HUDEP-2 (cell line): ENCODE measurements around the gene EFNA1.
A peak's percentile ranks its signal among the peaks of the same experiment; 100 is the strongest.

Experiments used
- DNase-seq, 76 experiments: peaks; one replicate each; lab custom pipeline; 2025; ENCODE audit not compliant: unreplicated experiment in 76 of 76; lab: John Stamatoyannopoulos, UW

Gene EFNA1

GRCh38 chr1:155171836-155172731, 44.4 kb downstream of the EFNA1 start:
- no peak for DNase-seq

- DNase-seq = peak in 73 of 76 experiments; percentile 52 to 95 (median 89)
Observed at GRCh38 chr1:155172732-155173477, 45.2 kb downstream of the EFNA1 start, which contains the start of gene KRTCAP2. TSS of gene KRTCAP2 (minus strand) at chr1:155173304. CDS start at chr1:155173224, 80 bp downstream.

GRCh38 chr1:155173478-155174323, 46.0 kb downstream of the EFNA1 start, which contains the start of gene TRIM46:
TSS of gene TRIM46 (plus strand) at chr1:155173849. CDS start at chr1:155173967, 118 bp downstream.
- DNase-seq = peak in 14 of 76 experiments; percentile 6 to 54 (median 28)

- DNase-seq = no peak
Observed at GRCh38 chr1:155174324-155175280, 46.9 kb downstream of the EFNA1 start.

GRCh38 chr1:155175281-155175926, 47.7 kb downstream of the EFNA1 start:
- no peak for DNase-seq

GRCh38 chr1:155175927-155176371, 48.3 kb downstream of the EFNA1 start:
- DNase-seq = peak in 45 of 76 experiments; percentile 1 to 61 (median 33)

- DNase-seq = peak in 71 of 76 experiments; percentile 12 to 89 (median 78)
Observed at GRCh38 chr1:155176544-155177071, 48.9 kb downstream of the EFNA1 start.

- DNase-seq = no peak
Observed at GRCh38 chr1:155177192-155177917, 49.7 kb downstream of the EFNA1 start.

- DNase-seq = no peak
Observed at GRCh38 chr1:155177918-155178281, 50.2 kb downstream of the EFNA1 start.

GRCh38 chr1:155178441-155179111, 50.9 kb downstream of the EFNA1 start:
- no peak for DNase-seq

GRCh38 chr1:155179112-155180031, 51.7 kb downstream of the EFNA1 start:
- DNase-seq = no peak

GRCh38 chr1:155181371-155182051, 53.8 kb downstream of the EFNA1 start:
- no peak for DNase-seq

- no peak for DNase-seq
Observed at GRCh38 chr1:155182052-155182550, 54.4 kb downstream of the EFNA1 start.

GRCh38 chr1:155183775-155184221, 56.1 kb downstream of the EFNA1 start:
- no peak for DNase-seq

GRCh38 chr1:155184351-155184811, 56.7 kb downstream of the EFNA1 start:
- no peak for DNase-seq
